ENCODE results near the gene MBD1.
"Not testable (repeated sequence)": the region's sequence is repeated elsewhere in the genome, so short reads cannot be mapped to it uniquely, and the experiment has no call there.

The MBD1 gene

DNA sequence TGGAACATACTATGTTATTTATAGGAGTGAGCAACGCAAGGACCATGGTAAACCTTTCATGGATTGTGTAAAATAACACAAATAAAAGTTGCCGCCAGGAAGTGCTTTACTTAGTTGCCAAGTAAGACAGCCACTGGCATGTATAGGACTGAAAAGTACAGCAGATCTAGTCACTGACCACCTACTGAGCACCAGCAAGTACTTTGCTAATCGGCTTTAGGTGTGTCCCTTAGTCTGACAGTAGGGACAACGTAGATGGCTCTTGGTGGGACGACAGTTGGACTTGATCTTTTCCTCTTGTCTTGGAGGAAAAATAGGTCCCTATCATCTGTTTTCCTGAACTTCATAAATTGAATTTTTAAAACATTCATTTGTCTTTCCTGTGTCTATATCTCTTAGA lies 19.8 kb upstream of the MBD1 start:
- Mint-ChIP-seq H3K27me3 (peaks cover 9% of the 10 kb centered on the region), H3K27ac (no peak overlapping the region), H3K36me3 (no peaks in the 10 kb centered on the region)

DNA sequence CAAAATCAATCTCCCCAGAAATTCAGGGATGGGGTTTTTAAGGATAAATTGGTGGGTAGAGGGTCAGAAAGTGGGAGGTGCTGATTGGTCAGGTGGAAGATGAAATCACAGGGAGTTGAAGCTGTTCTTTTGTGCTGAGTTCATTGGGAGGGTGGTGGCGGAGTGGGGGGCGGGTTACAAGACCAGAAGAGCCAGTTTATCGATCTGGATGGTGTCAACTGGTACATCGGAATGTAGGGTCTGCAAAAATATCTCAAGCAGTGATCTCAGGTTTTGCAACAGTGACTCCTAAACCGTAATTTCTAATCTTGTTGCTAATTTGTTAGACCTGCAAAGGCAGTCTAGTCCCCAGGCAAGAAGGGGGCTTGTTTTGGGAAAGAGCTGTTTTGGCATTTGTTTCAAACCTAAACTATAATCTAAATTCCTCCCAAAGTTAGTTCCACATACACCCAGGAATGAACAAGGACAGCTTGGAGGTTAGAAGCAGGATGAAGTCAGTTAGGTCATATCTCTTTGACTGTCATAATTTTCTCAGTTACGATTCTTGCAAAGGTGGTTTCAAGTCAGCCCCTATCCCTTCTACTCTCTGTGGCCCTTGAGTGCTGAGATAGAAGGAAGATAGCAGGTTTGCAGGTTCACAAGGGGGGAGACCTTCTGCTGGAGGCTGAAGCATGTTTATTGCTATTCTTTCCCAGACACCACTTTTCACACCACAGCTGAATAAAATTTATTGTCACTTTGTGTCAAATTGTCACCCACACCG lies 18.5 kb upstream of the MBD1 start:
- Mint-ChIP-seq H3K4me3 (peak overlapping the region; percentile 19), H3K27ac (no peak overlapping the region), H3K36me3 (no peaks in the 10 kb centered on the region), H3K27me3 (peaks cover 6% of the 10 kb centered on the region), H3K9me3 (no peaks in the 10 kb centered on the region), H3K4me1 (peaks cover 9% of the 10 kb centered on the region)

More for the DNA sequence above, 19.8 kb upstream of the MBD1 start:
- H3K4me3 Mint-ChIP-seq, result no peak overlapping the region
- H3K4me1 Mint-ChIP-seq, result peaks cover 9% of the 10 kb centered on the region
- H3K9me3 Mint-ChIP-seq, result peaks cover 4% of the 10 kb centered on the region

DNA sequence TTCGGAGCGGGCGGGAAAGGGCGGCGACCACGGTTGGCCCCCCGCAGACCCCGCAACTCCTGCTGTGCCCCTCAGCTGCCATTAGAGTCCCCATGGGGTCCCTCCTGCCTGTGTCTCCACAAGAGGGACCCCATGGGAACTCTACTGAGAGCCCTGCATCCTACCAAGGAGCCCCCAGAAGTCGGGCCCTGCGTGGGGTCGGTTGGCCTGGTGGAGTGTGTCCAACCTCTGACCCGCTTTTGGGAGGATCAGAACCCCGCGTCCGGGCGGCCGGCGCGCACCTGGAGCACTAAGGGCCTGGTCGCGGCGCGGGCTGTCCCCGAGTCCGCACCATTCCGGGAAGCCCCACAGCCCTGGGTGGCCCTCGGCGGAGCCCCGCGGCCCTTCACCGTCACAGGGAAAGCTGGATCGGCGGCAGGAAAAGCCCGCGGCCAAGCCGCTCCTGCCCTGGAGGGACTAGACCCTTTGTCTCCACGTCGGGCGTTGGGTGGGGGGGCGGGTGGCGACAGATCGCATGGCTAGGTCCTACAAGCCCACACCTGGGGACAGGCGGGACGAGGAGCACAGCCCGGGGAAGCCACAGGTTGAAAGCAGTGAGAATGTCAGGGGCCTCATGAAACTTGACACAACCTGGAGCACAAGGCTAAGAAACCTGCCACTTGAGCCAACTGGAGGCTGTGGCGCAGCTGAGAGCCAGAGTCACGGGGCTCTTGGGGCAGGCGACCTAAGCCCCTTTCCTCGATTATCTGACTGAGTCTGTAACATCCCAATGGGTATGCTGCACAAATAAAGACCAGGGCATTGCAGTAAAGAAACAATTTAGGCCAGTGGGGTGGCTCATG lies 17.3 kb upstream of the MBD1 start:
- Mint-ChIP-seq H3K36me3 (no peaks in the 10 kb centered on the region), H3K4me1 (peaks cover 9% of the 10 kb centered on the region), H3K4me3 (peak overlapping the region; percentile 87), H3K27me3 (peaks cover 6% of the 10 kb centered on the region), H3K9me3 (no peaks in the 10 kb centered on the region), H3K27ac (no peak overlapping the region)

DNA sequence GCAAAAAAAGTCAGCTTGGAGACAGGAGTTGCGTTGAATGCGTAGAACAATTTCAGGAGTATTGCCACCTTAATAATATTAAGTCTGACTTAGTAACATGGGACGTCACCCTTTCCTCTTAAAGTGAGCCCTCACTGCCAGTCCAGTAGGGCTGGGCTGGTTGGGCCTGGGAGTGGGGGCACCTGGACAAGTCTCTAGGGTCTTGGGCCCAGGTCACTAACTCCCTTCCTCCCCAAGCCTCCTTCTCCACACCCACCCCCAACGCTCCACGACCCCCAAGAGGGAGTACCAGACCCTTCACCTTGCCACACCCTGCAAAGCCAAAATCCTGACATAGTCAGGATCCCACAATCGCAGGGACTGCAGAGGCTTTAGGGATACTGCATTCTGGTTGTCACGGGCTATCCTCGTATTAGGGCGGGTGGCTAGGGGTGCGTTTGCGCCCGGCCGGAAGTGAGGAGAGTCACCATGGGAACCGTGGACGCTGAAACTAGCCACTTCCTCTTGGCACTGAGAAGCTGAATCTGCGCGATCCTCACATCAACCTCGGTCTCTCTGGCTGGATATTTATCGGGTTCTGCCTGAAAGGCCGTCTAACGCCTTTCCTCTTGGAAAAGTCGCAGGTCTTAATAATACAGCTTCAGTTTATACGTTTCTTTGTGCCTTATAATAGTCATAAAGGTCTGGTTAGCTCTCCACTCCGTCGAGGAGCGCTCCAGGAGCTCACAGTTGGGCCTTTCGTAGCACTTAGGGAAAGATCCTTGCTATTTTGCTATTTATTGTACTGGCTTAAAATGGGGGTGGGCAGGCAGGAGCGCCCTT lies 16.5 kb upstream of the MBD1 start:
- peak overlapping the region; percentile 23 for H3K27ac Mint-ChIP-seq
- peak overlapping the region; percentile 87 for H3K4me3 Mint-ChIP-seq
- H3K36me3 Mint-ChIP-seq, result no peaks in the 10 kb centered on the region
- H3K27me3 Mint-ChIP-seq, result peaks cover 6% of the 10 kb centered on the region
- H3K4me1 Mint-ChIP-seq, result peaks cover 9% of the 10 kb centered on the region
- H3K9me3 Mint-ChIP-seq, result no peaks in the 10 kb centered on the region

DNA sequence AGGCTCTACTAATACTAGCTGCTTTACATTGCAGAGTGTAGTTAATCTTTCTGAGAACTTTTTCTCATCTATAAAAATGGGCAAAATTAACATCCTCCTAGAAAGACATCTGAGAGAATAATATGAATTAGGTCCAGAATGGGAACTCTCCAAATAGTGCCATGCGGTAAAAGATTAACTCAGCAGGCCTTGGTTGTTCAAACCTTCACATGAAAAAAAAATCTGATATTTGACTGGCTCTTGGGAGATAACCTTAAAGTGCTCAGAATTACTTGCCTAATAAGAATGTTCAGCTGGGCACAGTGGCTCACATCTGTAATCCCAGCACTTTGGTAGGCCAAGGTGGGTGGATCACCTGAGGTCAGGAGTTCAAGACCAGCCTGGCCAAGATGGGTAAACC lies 11.7 kb upstream of the MBD1 start:
- Mint-ChIP-seq H3K36me3 (no peaks in the 10 kb centered on the region), H3K4me1 (peaks cover 14% of the 10 kb centered on the region), H3K27ac (no peak overlapping the region), H3K27me3 (no peaks in the 10 kb centered on the region), H3K9me3 (no peaks in the 10 kb centered on the region), H3K4me3 (no peak overlapping the region)

DNA sequence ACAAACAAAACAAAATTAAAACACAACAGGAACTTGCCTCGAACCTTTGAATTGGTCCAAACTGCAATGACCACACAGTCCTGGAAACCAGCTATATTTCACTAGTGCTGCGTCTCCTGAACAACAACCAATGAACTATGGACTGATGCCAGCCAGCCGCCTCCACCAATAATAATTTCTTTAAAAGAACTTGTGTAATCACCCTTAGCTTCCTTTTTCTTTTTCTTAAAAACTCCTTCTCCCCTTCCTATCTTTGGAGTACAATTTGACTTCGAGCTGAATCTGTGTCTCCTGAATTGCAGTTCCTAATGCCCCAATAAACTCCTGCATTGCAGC lies 7.8 kb upstream of the MBD1 start:
- H3K36me3 Mint-ChIP-seq, result peaks cover 11% of the 10 kb centered on the region
- H3K9me3 Mint-ChIP-seq, result no peaks in the 10 kb centered on the region
- H3K27ac Mint-ChIP-seq, result peak overlapping the region; percentile 91
- peaks cover 24% of the 10 kb centered on the region for H3K4me1 Mint-ChIP-seq
- H3K4me3 Mint-ChIP-seq, result peak overlapping the region; percentile 83
- H3K27me3 Mint-ChIP-seq, result no peaks in the 10 kb centered on the region

DNA sequence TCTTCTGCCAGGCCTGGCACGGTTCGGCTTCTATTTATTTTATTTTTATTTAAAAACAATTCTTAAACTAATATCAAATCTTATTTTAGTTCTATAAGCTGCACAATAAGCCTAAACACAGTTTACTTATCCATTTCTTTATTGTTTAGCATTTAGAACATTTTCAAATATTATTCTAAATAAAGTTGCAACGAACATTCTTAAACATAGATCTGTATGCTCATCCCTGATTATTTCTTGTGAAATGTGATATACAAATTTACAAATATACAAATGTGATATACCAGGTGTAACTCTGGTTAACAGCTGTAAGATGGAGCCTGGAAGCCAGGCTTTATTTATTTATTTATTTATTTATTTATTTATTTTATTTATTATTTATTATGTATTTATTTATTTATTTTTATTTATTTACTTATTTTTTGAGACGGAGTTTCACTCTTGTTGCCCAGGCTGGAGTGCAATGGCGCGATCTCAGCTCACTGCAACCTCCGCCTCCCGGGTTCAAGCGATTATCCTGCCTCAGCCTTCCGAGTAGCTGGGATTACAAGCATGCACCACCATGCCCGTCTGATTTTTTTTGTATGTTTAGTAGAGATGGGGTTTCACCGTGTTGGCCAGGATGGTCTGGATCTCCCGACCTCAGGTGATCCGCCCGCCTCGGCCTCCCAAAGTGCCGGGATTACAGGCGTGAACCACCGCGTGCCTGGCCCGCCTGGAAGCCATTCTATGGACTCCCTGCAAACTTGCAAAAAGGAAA lies 7.2 kb upstream of the MBD1 start:
- H3K27me3 Mint-ChIP-seq, H3K9me3 Mint-ChIP-seq: not testable (repeated sequence)
- peak overlapping the region; percentile 99 for H3K27ac Mint-ChIP-seq
- peaks cover 14% of the 10 kb centered on the region for H3K36me3 Mint-ChIP-seq
- peaks cover 24% of the 10 kb centered on the region for H3K4me1 Mint-ChIP-seq
- peak overlapping the region; percentile 99 for H3K4me3 Mint-ChIP-seq

DNA sequence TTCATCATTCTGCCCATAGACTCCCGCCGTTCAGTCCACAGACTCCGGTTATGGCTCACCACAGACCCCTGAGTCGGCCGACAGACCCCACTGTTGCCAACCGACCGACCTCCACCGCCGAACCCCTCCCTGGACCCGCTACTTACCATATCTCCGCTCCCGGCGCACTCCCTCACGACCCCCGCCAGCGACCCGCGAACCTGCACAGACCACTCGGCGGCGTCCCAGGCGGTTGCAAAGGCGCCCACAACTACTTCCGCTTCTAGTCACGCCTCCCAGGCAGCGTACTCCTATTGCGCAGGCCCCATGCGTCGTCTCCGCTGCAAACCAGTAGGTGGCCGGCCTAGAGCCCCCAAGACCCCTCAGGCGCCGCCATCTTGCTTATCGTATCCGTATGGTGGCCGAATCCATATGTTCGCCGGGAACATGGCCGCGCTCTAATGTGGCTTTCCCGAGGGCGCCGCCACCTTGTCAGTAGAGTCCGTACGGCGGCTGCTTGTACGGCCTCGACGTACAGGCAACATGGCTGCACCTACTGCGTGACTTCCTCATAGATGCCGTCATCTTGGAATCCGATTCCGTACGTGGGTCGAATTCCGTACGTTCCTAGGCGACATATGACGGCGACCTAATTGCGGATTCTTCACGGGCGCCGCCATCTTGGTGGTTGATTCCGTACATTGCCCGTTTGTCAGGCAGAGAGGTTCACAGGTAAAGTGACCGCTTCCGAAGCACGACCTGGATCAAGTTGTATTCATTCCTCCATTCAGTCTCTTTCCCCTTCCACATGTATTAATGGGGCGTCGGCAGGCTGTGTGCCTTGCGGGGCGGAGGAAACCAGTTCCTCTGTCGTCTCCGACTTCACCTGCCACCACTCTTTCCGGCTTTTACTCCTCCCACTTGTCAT lies 6.4 kb upstream of the MBD1 start, which contains the start of gene CXXC1:
Gene CXXC1, minus strand, starts transcription at position 252 of the 907 bp plus-strand sequence. Its CDS starts 103 bp downstream, at position 149.
- Mint-ChIP-seq H3K4me3 (peak within 1 kb of the TSS; percentile 99), H3K4me1 (peaks cover 28% of the 10 kb centered on the region), H3K9me3 (no peaks in the 10 kb centered on the region), H3K27ac (peak within 1 kb of the TSS; percentile 99), H3K36me3 (peaks cover 20% of the 10 kb centered on the region), H3K27me3 (no peaks in the 10 kb centered on the region)

DNA sequence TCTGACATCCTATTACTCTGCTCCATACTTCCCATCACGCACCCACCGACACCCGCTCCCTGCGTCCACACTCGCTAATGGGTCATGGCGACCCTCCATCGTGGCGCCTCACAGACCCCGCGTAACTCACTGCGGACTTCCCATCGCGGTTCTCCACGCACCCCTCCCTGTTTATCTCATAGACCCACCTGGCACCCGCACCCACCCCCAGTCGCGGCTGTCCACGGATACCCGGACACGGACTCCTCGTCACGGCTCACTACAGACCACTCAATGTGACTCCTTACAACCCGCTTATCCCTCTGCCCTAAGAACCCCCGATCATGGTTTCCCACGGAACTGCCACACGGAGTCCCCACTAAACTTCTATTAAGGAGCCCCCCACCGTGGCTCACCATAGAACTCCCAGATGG lies 5.7 kb upstream of the MBD1 start:
- Mint-ChIP-seq H3K4me3 (peak overlapping the region; percentile 99), H3K36me3 (peaks cover 22% of the 10 kb centered on the region), H3K27ac (peak overlapping the region; percentile 99), H3K27me3 (no peaks in the 10 kb centered on the region), H3K9me3 (no peaks in the 10 kb centered on the region), H3K4me1 (peaks cover 32% of the 10 kb centered on the region)

DNA sequence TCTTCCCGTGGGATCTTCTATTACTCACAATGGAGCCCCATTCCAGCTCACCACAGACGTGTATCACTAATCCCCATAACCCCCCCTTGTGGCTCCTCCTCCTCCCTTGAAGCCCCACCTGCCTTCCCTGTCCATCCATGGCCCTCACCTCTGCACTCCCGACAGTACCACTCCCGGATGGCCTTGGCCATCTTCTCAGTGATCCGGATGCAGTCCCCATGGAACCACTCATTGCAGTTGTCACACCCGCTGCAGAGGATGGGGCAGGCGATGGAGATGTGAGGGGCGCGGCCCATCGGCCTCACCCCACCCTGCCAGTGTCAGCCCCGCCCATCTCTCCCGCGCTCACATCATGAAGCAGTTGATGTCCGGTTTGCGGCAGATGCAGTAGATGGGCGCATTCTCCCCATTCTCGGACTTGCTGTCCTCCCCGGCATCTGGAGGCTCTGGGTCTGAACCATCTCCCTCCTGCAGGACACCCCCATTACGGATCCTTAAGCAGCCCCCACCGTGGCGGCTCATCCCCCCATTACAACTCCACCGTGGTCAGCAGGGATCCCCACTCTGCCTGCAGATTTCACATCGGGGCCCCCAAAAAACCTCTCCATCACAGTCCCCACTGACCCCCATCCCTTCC lies 5.2 kb upstream of the MBD1 start:
- Mint-ChIP-seq H3K4me1 (peaks cover 32% of the 10 kb centered on the region), H3K4me3 (peak overlapping the region; percentile 99), H3K27ac (peak overlapping the region; percentile 99), H3K36me3 (peaks cover 22% of the 10 kb centered on the region), H3K9me3 (no peaks in the 10 kb centered on the region), H3K27me3 (no peaks in the 10 kb centered on the region)

DNA sequence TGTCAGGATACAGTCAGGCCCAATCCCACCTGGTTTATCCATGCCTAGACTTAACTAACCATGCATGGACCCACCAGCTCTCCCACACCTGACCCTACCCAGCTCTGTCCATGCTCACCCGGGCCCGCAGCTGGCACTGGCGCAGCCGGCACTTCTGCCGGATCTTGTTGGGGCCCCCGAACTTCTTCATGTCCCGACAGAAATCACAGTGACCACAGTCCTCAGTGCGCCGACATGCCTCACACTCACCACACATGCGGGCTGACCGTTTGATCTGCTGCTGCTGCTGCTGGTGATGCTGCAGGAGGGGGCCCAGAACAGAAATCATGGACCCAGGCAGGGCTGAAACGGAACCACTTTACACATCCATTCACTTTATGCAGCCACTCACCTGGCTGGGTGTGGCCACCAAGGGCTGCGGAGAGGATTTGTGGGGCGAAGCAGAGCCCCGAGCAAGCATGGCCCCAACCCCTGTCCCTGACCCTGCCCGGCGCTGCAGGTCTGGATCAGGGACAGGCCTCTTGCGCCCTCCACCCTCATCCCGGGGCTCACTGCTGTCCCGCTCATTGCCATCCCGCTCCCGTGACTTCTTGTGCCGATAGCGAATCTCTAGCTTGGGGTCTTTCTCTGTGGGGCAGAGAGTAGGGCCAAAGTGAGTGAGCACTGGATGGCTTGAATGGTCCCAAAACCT lies 4.5 kb upstream of the MBD1 start:
- peak overlapping the region; percentile 99 for H3K4me3 Mint-ChIP-seq
- no peaks in the 10 kb centered on the region for H3K27me3 Mint-ChIP-seq
- H3K36me3 Mint-ChIP-seq, result peaks cover 22% of the 10 kb centered on the region
- H3K27ac Mint-ChIP-seq, result peak overlapping the region; percentile 51
- peaks cover 33% of the 10 kb centered on the region for H3K4me1 Mint-ChIP-seq
- H3K9me3 Mint-ChIP-seq, result no peaks in the 10 kb centered on the region

DNA sequence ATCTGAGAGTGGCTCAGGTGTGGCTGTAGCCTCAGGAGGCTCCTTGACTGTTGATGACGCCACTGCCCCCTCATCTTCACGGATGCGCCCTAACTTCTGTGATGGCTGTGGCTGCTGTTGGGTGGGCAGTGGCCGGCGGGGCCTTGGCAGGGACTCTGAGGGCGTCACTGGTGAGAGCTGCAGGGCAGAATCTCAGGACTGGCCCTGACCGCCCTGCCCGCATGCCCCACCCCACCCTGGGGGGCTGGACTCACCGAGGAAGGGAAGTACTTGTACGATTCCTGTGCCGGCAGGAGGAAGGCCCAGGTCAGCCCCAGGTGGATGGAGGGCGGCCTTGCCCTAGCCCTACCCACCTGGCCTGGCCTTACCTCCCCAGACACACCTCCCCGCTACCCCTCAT lies 3.7 kb upstream of the MBD1 start:
- peak overlapping the region; percentile 1 for H3K27ac Mint-ChIP-seq
- no peaks in the 10 kb centered on the region for H3K27me3 Mint-ChIP-seq
- H3K4me3 Mint-ChIP-seq, result no peak overlapping the region
- H3K9me3 Mint-ChIP-seq, result no peaks in the 10 kb centered on the region
- peaks cover 40% of the 10 kb centered on the region for H3K4me1 Mint-ChIP-seq
- H3K36me3 Mint-ChIP-seq, result peaks cover 22% of the 10 kb centered on the region

DNA sequence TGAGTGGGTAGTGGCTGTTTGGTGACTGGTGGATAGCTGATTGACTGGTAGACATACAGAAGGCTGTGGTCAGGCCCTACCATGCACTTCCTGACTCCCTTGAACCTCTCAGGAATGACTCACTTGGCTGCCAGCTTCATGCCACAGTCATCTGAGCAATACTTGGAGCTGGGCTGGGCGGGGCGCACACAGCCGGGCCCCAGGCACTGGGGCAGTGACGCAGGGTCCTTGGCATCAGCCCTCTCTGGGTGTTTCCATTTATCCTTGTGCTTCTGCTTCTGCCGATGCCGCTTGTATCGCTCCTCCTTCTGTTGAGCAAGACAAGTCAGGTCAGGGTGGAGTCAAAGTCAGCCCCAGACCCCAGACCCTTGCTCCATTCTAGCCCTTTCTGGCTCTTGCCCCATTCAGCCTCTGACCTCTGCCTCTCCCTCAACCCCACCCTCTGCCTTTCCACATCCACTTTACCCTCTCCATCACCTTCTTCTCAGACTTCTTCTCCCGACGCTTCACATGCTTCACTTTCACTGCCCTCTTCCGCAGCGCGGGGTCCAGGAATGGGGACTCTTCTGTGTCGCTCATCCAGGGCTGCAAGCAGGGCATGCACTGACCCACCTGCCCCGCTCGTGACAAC lies 3.0 kb upstream of the MBD1 start:
- Mint-ChIP-seq H3K4me1 (peaks cover 44% of the 10 kb centered on the region), H3K27me3 (no peaks in the 10 kb centered on the region), H3K27ac (peak overlapping the region; percentile 88), H3K4me3 (peak overlapping the region; percentile 62), H3K36me3 (peaks cover 22% of the 10 kb centered on the region), H3K9me3 (no peaks in the 10 kb centered on the region)

Data from activated naive CD4-positive, alpha-beta T cell treated with anti-CD3 and anti-CD28 coated beads, Interleukin-2, amount 50 U/mL, for 24 hours (primary cell).